ENCODE measurements around the gene MGST3. TPM values are rescaled to one million over a fixed set of nuclear protein-coding genes. Genes with fewer than 3 reads are reported as not detected.

MGST3 gene
- polyA plus RNA-seq, 3 donors: 57.9 to 228 (median 189) TPM

DNA sequence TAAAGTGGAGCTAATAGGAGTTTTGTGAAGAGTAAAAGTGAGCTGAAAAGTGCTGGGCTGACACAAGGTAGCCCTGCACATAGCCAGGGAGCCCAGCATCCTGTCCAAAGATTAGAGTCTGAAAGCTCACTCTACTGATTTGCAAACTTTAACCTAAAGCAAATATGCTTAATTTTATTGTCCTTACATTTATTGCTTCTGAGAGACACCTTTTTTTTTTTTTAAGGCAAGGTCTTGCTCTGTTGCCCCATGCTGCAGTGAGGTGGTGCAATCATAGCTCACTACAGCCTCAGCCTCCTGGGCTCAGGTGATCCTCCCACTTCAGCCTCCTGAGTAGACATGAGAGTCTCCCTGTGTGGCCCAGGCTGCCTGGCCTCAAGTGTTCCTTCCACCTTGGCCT, 16.5 kb downstream of the MGST3 start:
- Mint-ChIP-seq H3K27ac (no peak overlapping the region), H3K36me3 (peaks cover 32 to 33% of the 10 kb centered on the region in 2 donors), H3K4me1 (peaks cover 18% of the 10 kb centered on the region), H3K4me3 (no peak overlapping the region), H3K9me3 (no peaks in the 10 kb centered on the region), H3K27me3 (ENCODE audit: low read depth in 3 of 3) (no peaks in the 10 kb centered on the region)
- H2AFZ ChIP-seq (ENCODE audit: insufficient read depth, low read depth, low read length, poor library complexity, severe bottlenecking): no peak overlapping the region
- peaks cover 8 to 12% of the 10 kb centered on the region in 2 donors for H3K4me1 ChIP-seq (ENCODE audit: control insufficient read depth in 1 of 2, insufficient read depth in 2 of 2, low read length in 2 of 2)
- H3K27ac ChIP-seq (ENCODE audit: low read depth in 1 of 2, low read length in 2 of 2): no peak overlapping the region
- H3K79me2 ChIP-seq (ENCODE audit: insufficient read depth, low read length): peaks cover 65% of the 10 kb centered on the region
- DNase-seq: no peak
- H3K4me2 ChIP-seq (replicated peaks; ENCODE audit: extremely low read depth, low read length, poor library complexity, severe bottlenecking): no peak overlapping the region
- H3K9ac ChIP-seq (ENCODE audit: insufficient read depth, low read length, poor library complexity, severe bottlenecking): no peak overlapping the region
- H3K9me3 ChIP-seq (replicated peaks in 1 of 2; ENCODE audit: control insufficient read depth in 1 of 2, insufficient read depth in 1 of 2, low read length in 2 of 2): no peaks in the 10 kb centered on the region
- H3K36me3 ChIP-seq (replicated peaks in 1 of 2; ENCODE audit: control insufficient read depth in 1 of 2, insufficient read depth in 2 of 2, low read length in 2 of 2): peaks cover 25 to 34% of the 10 kb centered on the region in 2 donors
- intact Hi-C loops (cut with micrococcal nuclease): no loop called here
- no peak overlapping the region for H3K4me3 ChIP-seq (replicated peaks in 1 of 3; ENCODE audit: low read depth in 2 of 3, low read length in 3 of 3)
- no peaks in the 10 kb centered on the region for H3K27me3 ChIP-seq (ENCODE audit: control insufficient read depth in 2 of 2, insufficient read depth in 2 of 2, low read length in 2 of 2)
- H4K20me1 ChIP-seq (ENCODE audit: insufficient read depth, low read length): peaks cover 17% of the 10 kb centered on the region
- TF ChIP-seq, protein P1, sequence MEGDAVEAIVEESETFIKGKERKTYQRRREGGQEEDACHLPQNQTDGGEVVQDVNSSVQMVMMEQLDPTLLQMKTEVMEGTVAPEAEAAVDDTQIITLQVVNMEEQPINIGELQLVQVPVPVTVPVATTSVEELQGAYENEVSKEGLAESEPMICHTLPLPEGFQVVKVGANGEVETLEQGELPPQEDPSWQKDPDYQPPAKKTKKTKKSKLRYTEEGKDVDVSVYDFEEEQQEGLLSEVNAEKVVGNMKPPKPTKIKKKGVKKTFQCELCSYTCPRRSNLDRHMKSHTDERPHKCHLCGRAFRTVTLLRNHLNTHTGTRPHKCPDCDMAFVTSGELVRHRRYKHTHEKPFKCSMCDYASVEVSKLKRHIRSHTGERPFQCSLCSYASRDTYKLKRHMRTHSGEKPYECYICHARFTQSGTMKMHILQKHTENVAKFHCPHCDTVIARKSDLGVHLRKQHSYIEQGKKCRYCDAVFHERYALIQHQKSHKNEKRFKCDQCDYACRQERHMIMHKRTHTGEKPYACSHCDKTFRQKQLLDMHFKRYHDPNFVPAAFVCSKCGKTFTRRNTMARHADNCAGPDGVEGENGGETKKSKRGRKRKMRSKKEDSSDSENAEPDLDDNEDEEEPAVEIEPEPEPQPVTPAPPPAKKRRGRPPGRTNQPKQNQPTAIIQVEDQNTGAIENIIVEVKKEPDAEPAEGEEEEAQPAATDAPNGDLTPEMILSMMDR (IDR thresholded peaks at IDR 0.05): no peak

DNA sequence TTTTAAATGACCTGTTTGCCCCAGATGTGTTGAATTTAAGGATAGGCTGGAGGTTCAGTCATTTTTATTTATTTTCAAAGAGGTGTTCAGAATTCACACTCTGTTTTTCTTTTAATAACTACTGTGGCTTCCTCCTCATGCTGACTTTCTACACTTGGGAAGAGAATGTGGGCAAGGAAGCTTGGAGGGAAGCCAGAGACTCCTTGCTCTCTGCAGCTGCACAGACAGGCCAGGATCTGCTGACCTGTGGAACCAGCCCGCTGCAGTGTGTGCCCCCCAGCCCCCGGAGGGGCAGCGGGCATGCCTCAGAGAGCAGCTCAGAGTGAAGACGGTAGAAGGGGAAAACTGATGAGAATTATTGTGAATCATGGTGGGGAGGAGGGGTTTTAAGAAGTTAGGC, 16.9 kb downstream of the MGST3 start:
- no peak overlapping the region for H3K4me2 ChIP-seq (replicated peaks; ENCODE audit: extremely low read depth, low read length, poor library complexity, severe bottlenecking)
- Mint-ChIP-seq H3K4me1 (peaks cover 18% of the 10 kb centered on the region), H3K27ac (peak overlapping the region in 4 of 7 donors; percentile 10 to 65 (median 36)), H3K36me3 (peaks cover 35 to 37% of the 10 kb centered on the region in 2 donors), H3K9me3 (no peaks in the 10 kb centered on the region), H3K4me3 (no peak overlapping the region), H3K27me3 (ENCODE audit: low read depth in 3 of 3) (no peaks in the 10 kb centered on the region)
- H3K9me3 ChIP-seq (replicated peaks in 1 of 2; ENCODE audit: control insufficient read depth in 1 of 2, insufficient read depth in 1 of 2, low read length in 2 of 2): no peaks in the 10 kb centered on the region
- H3K9ac ChIP-seq (ENCODE audit: insufficient read depth, low read length, poor library complexity, severe bottlenecking): no peak overlapping the region
- peaks cover 8 to 11% of the 10 kb centered on the region in 2 donors for H3K4me1 ChIP-seq (ENCODE audit: control insufficient read depth in 1 of 2, insufficient read depth in 2 of 2, low read length in 2 of 2)
- no peak overlapping the region for H2AFZ ChIP-seq (ENCODE audit: insufficient read depth, low read depth, low read length, poor library complexity, severe bottlenecking)
- peaks cover 60% of the 10 kb centered on the region for H3K79me2 ChIP-seq (ENCODE audit: insufficient read depth, low read length)
- TF ChIP-seq, protein P1 (IDR thresholded peaks at IDR 0.05): no peak
- H4K20me1 ChIP-seq (ENCODE audit: insufficient read depth, low read length): peaks cover 17% of the 10 kb centered on the region
- no peak overlapping the region for H3K27ac ChIP-seq (ENCODE audit: low read depth in 1 of 2, low read length in 2 of 2)
- intact Hi-C loops (cut with micrococcal nuclease): no loop called here
- peaks cover 30 to 39% of the 10 kb centered on the region in 2 donors for H3K36me3 ChIP-seq (replicated peaks in 1 of 2; ENCODE audit: control insufficient read depth in 1 of 2, insufficient read depth in 2 of 2, low read length in 2 of 2)
- no peaks in the 10 kb centered on the region for H3K27me3 ChIP-seq (ENCODE audit: control insufficient read depth in 2 of 2, insufficient read depth in 2 of 2, low read length in 2 of 2)
- 51% methylated on average over 2 of the region's 4 CpGs for WGBS (ENCODE audit: insufficient coverage)
- H3K4me3 ChIP-seq (replicated peaks in 1 of 3; ENCODE audit: low read depth in 2 of 3, low read length in 3 of 3): no peak overlapping the region
- no peak for DNase-seq

Data from CD14-positive monocyte (primary cell).